Endodermal cell (in vitro differentiated cells): Measurements from ENCODE around the gene BMP2K. TPM values are rescaled to one million over a fixed set of nuclear protein-coding genes. Genes with fewer than 3 reads are reported as not detected.

Source experiments
- DNase-seq: peaks from one replicate; pipeline ENCODE4 v3.0.0-alpha.2; 2017
- H3K27ac ChIP-seq: 2 replicates; pipeline ENCODE4 v1.5.1; 2013; ENCODE audit warnings: mild to moderate bottlenecking, low read depth, low read length, moderate library complexity
- H3K27me3 ChIP-seq: 2 replicates; pipeline ENCODE4 v1.6.1; 2013; ENCODE audit warnings: mild to moderate bottlenecking, low read length, moderate library complexity; ENCODE audit not compliant: insufficient read depth, control insufficient read depth, poor library complexity, severe bottlenecking
- H3K36me3 ChIP-seq: 2 replicates; pipeline ENCODE4 v1.7.0; 2013; ENCODE audit warnings: mild to moderate bottlenecking, low read length, moderate library complexity; ENCODE audit not compliant: control insufficient read depth, insufficient read depth
- H3K4me1 ChIP-seq: one replicate; pipeline ENCODE4 v1.7.0; 2013; ENCODE audit warnings: low read length; ENCODE audit not compliant: control insufficient read depth, insufficient read depth
- H3K4me3 ChIP-seq: 2 replicates; pipeline ENCODE4 v1.5.1; 2013; ENCODE audit warnings: mild to moderate bottlenecking, low read length, moderate library complexity
- H3K9ac ChIP-seq: 2 replicates; pipeline ENCODE4 v1.6.1; 2013; ENCODE audit warnings: mild to moderate bottlenecking, low read length, moderate library complexity; ENCODE audit not compliant: poor library complexity, severe bottlenecking; ENCODE audit errors: extremely low read depth
- H3K9me3 ChIP-seq: 2 replicates; pipeline ENCODE4 v1.6.1; 2013; ENCODE audit warnings: mild to moderate bottlenecking, low read length, moderate library complexity; ENCODE audit not compliant: control insufficient read depth
- H3K27ac Mint-ChIP-seq: 2 replicates; pipeline ENCODE4 v1.8.0; 2020; ENCODE audit warnings: mixed read lengths
- H3K27me3 Mint-ChIP-seq: 2 replicates; pipeline ENCODE4 v1.8.0; 2021; ENCODE audit warnings: mild to moderate bottlenecking, mixed read lengths; ENCODE audit not compliant: insufficient read depth
- H3K36me3 Mint-ChIP-seq: 2 replicates; pipeline ENCODE4 v1.8.0; 2020; ENCODE audit warnings: low read depth, mixed read lengths
- H3K4me1 Mint-ChIP-seq: 2 replicates; pipeline ENCODE4 v1.8.0; 2020; ENCODE audit warnings: mixed read lengths
- H3K4me3 Mint-ChIP-seq: 2 replicates; pipeline ENCODE4 v1.8.0; 2020; ENCODE audit warnings: mild to moderate bottlenecking, moderate library complexity, mixed read lengths
- H3K9me3 Mint-ChIP-seq: 2 replicates; pipeline ENCODE4 v1.8.0; 2020; ENCODE audit warnings: mild to moderate bottlenecking, mixed read lengths
- WGBS, 2 experiments: methylation state at CpG; one replicate each; pipeline versions ENCODE4 v1.1.5 to v1.1.7; 2013; ENCODE audit warnings: missing lambda C conversion rate in 2 of 2, mixed read lengths in 1 of 2; ENCODE audit not compliant: insufficient coverage in 1 of 2, insufficient read length in 1 of 2; 5-methylcytosine and 5-hydroxymethylcytosine counted together
- total RNA-seq, 2 donors: library from RNA; stranded (reverse); fragmentation: NEBNext Ultra II Directional in 1 of 2; extraction: Animal tissue kit (Norgen Biotek cat#: 25700) in 1 of 2; gene quantifications; 2 replicates in 1 of 2; 3 replicates in 1 of 2; pipeline ENCODE4 v1.2.1, GENCODE V29; 2021
- TF ChIP-seq, protein P1 (sequence below): fragments of 200-600 bp; sonication (generic); conservative IDR thresholded peaks from 2 replicates; pipeline ENCODE4 v1.5.0; 2021; ENCODE audit warnings: antibody characterized with exemption, mild to moderate bottlenecking

BMP2K gene
- total RNA-seq, 2 donors from 2014 or later: 39.4 to 49.1 TPM

DNA sequence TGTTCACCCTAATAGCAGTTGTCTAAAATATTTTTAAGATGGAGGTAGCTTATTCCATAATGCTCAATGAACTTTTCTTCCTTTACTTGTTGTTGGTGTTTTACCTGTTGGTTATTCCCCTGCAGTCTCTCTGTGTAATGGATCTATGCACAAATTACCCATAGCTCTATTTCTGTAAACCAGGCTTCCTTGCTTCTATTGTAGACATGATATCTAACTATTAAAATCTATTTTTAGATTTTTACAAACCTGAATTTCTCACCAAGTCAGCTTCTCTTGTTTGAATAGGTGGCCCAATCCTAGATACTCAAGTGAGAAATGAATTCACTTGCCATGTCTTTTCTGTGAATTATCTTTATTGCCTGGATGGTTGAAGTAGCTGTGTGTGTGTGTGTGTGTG, 24.8 kb downstream of the BMP2K start:
- H3K27me3 ChIP-seq: no peaks in the 10 kb centered on the region
- H3K27ac ChIP-seq: no peak overlapping the region
- Mint-ChIP-seq H3K27me3 (no peaks in the 10 kb centered on the region), H3K36me3 (peaks cover 9% of the 10 kb centered on the region), H3K27ac (no peak overlapping the region), H3K9me3 (peaks cover 6% of the 10 kb centered on the region), H3K4me1 (peaks cover 12% of the 10 kb centered on the region), H3K4me3 (no peak overlapping the region)
- H3K4me3 ChIP-seq: no peak overlapping the region
- no peaks in the 10 kb centered on the region for H3K4me1 ChIP-seq
- H3K9ac ChIP-seq: no peak overlapping the region
- TF ChIP-seq, protein P1, sequence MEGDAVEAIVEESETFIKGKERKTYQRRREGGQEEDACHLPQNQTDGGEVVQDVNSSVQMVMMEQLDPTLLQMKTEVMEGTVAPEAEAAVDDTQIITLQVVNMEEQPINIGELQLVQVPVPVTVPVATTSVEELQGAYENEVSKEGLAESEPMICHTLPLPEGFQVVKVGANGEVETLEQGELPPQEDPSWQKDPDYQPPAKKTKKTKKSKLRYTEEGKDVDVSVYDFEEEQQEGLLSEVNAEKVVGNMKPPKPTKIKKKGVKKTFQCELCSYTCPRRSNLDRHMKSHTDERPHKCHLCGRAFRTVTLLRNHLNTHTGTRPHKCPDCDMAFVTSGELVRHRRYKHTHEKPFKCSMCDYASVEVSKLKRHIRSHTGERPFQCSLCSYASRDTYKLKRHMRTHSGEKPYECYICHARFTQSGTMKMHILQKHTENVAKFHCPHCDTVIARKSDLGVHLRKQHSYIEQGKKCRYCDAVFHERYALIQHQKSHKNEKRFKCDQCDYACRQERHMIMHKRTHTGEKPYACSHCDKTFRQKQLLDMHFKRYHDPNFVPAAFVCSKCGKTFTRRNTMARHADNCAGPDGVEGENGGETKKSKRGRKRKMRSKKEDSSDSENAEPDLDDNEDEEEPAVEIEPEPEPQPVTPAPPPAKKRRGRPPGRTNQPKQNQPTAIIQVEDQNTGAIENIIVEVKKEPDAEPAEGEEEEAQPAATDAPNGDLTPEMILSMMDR: no peak
- no peak for DNase-seq
- H3K36me3 ChIP-seq: no peaks in the 10 kb centered on the region
- peaks cover 4% of the 10 kb centered on the region for H3K9me3 ChIP-seq

DNA sequence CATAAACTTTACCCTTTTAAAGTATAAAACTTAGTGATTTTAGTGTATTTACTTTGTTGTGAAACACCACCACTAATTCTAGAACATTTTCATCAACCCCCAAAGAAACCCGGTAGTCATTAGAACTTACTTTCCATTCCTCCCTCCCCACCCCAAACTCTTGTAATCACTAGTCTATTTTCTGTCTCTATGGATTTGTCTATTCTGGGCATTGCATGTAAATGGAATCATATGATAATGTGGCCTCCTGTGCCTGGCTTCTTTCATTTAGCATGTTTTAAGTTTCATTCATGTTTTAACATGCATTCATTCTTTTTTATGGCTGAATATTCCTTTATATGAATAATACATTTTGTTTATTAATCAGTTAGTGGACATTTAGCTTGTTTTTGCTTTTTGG, 27.8 kb downstream of the BMP2K start:
- peaks cover 17% of the 10 kb centered on the region for H3K9me3 Mint-ChIP-seq
- Histone ChIP-seq H3K27ac (no peak overlapping the region), H3K9me3 (peaks cover 14% of the 10 kb centered on the region), H3K36me3 (no peaks in the 10 kb centered on the region), H3K4me1 (no peaks in the 10 kb centered on the region), H3K9ac (no peak overlapping the region), H3K27me3 (no peaks in the 10 kb centered on the region), H3K4me3 (no peak overlapping the region)
- TF ChIP-seq, protein P1: no peak
- no peak overlapping the region for H3K4me3 Mint-ChIP-seq
- no peak overlapping the region for H3K27ac Mint-ChIP-seq
- peaks cover 18% of the 10 kb centered on the region for H3K36me3 Mint-ChIP-seq
- H3K4me1 Mint-ChIP-seq: peaks cover 9% of the 10 kb centered on the region
- no peaks in the 10 kb centered on the region for H3K27me3 Mint-ChIP-seq
- DNase-seq: no peak
- WGBS, 2 experiments: 100% methylated on average over 1 of the region's 1 CpG; no CpG with 5 or more reads in 1 of the 2 experiments

DNA sequence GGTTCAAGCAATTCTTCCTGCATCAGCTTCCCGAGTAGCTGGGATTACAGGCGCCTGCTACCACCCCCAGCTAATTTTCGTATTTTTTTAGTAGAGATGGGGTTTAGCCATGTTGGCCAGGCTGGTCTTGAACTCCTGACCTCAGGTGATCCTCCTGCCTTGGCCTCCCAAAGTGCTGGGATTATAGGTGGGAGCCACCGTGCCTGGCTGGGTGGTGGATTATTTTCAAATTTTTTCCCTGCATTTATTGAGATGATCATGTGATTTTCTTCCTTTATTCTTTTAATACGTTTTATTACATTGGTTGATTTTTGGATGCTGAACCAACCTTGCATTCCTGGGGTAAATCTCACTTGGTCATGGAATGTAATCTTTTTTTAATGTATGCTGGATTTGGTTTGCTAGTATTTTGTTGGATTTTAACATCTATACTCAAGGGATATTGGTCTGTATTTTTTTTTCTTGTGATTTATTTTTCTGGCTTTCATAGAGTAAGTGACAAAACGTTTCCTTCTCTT, 30.9 kb downstream of the BMP2K start:
- no peaks in the 10 kb centered on the region for H3K36me3 ChIP-seq
- DNase-seq: no peak
- H3K27ac ChIP-seq: no peak overlapping the region
- H3K27me3 Mint-ChIP-seq: no peaks in the 10 kb centered on the region
- no peak overlapping the region for H3K27ac Mint-ChIP-seq
- H3K9me3 Mint-ChIP-seq: peaks cover 17% of the 10 kb centered on the region
- TF ChIP-seq, protein P1: no peak
- no peak overlapping the region for H3K9ac ChIP-seq
- peaks cover 4% of the 10 kb centered on the region for H3K4me1 ChIP-seq
- H3K4me3 ChIP-seq: no peak overlapping the region
- H3K27me3 ChIP-seq: no peaks in the 10 kb centered on the region
- peaks cover 18% of the 10 kb centered on the region for H3K36me3 Mint-ChIP-seq
- H3K9me3 ChIP-seq: peaks cover 14% of the 10 kb centered on the region
- H3K4me3 Mint-ChIP-seq: no peak overlapping the region
- 94 to 100% methylated on average over 3 to 6 of the region's 6 CpGs for WGBS, 2 experiments
- H3K4me1 Mint-ChIP-seq: peaks cover 24% of the 10 kb centered on the region
